Brain pericyte (primary cell): Measurements from ENCODE around the gene PLEKHG3.

ENCODE experiments used
- DNase-seq: peaks from one replicate; pipeline ENCODE4 v3.0.0-alpha.2; 2012; ENCODE audit warnings: low read depth, low spot score

The PLEKHG3 gene

GRCh38 chr14:64763801-64764621 is 59.8 kb downstream of the PLEKHG3 start:
- peak; percentile 60 for DNase-seq

- no peak for DNase-seq
Measured at GRCh38 chr14:64764641-64765520, 60.7 kb downstream of the PLEKHG3 start.

GRCh38 chr14:64765740-64766302 is 61.6 kb downstream of the PLEKHG3 start:
- DNase-seq, result no peak

GRCh38 chr14:64766430-64767151 is 62.4 kb downstream of the PLEKHG3 start:
- DNase-seq, result no peak

GRCh38 chr14:64767215-64767964 is 63.2 kb downstream of the PLEKHG3 start:
- DNase-seq, result no peak

GRCh38 chr14:64768401-64769095 is 64.3 kb downstream of the PLEKHG3 start:
- DNase-seq, result no peak

- no peak for DNase-seq
Measured at GRCh38 chr14:64769096-64770020, 65.1 kb downstream of the PLEKHG3 start.

- DNase-seq, result no peak
Measured at GRCh38 chr14:64770751-64771150, 66.5 kb downstream of the PLEKHG3 start.

GRCh38 chr14:64771161-64771560 is 66.9 kb downstream of the PLEKHG3 start:
- DNase-seq, result no peak

- no peak for DNase-seq
Measured at GRCh38 chr14:64772397-64772950, 68.2 kb downstream of the PLEKHG3 start.

- no peak for DNase-seq
Measured at GRCh38 chr14:64773046-64773445, 68.8 kb downstream of the PLEKHG3 start.

GRCh38 chr14:64773577-64773976 is 69.4 kb downstream of the PLEKHG3 start:
- DNase-seq, result no peak

GRCh38 chr14:64774272-64774671 is 70.0 kb downstream of the PLEKHG3 start:
- DNase-seq, result no peak

GRCh38 chr14:64775081-64775777 is 71.0 kb downstream of the PLEKHG3 start:
- no peak for DNase-seq

GRCh38 chr14:64777461-64777860 is 73.2 kb downstream of the PLEKHG3 start:
- no peak for DNase-seq

GRCh38 chr14:64778104-64778754 is 74.0 kb downstream of the PLEKHG3 start:
- no peak for DNase-seq

GRCh38 chr14:64779472-64779871 is 75.2 kb downstream of the PLEKHG3 start:
- no peak for DNase-seq

- DNase-seq, result no peak
Measured at GRCh38 chr14:64782196-64782595, 78.0 kb downstream of the PLEKHG3 start.
